ENCODE results near the gene NR5A2.

NR5A2 gene

GRCh38 chr1:200223613-200224012 is 196.1 kb downstream of the NR5A2 start:
- no peak overlapping the region for H3K4me3 ChIP-seq (ENCODE audit: low read depth, low read length)
- DNase-seq (ENCODE audit: low read depth): no peak

GRCh38 chr1:200224315-200224714 is 196.8 kb downstream of the NR5A2 start:
- no peak overlapping the region for H3K4me3 ChIP-seq (ENCODE audit: low read depth, low read length)

GRCh38 chr1:200226268-200226968 is 198.9 kb downstream of the NR5A2 start:
- no peak overlapping the region for H3K4me3 ChIP-seq (ENCODE audit: low read depth, low read length)
- DNase-seq (ENCODE audit: low read depth): no peak

More at GRCh38 chr1:200224315-200224714, 196.8 kb downstream of the NR5A2 start:
- no peak for DNase-seq (ENCODE audit: low read depth)

- no peak overlapping the region for H3K4me3 ChIP-seq (ENCODE audit: low read depth, low read length)
- DNase-seq (ENCODE audit: low read depth): no peak
These were observed 199.4 kb downstream of the NR5A2 start for GRCh38 chr1:200226969-200227303.

Measured in skeletal muscle cell (primary cell).